HuH-7 (cell line): ENCODE data around the gene GNA12.
"Not testable (repeated sequence)": the region's sequence is repeated elsewhere in the genome, so short reads cannot be mapped to it uniquely, and the experiment has no call there.

ENCODE experiments used
- DNase-seq: peaks from one replicate; pipeline ENCODE4 v3.0.0; 2011; ENCODE audit warnings: low spot score

The GNA12 gene

DNA sequence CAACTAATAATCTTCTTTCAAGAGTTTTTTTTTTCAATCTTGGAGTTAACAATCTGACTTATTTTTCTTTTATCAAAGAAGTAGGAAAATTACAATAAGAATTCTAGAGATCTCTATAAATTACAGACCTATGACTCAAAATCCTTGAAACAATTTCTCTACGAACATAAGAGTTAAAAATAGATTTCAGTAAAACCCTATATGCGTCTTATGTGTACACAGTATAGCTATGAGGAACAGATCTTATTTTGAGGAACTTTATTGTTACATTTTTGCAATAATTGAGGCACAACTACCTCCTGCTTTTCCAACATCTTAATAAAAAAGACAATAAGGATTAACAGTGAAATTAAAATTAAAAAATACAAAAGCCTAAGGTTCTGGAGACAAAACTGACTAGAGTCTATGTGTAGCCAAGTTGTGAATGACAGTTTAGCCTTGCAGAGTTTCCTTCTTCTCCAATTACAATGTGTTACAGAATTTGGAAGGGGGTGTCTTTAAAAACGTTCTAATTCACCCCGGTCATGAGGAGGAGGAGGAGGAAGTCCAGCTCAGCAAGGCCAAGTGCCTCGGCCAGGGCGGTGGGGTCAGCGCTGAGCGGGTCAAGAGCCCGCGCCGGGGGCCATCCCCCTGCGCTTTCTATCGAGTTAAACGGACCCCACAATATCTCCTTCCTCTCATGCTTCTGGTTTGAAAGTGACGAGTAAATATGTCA lies 115.6 kb downstream of the GNA12 start:
- DNase-seq, result no peak

- DNase-seq, result not testable (repeated sequence)
These were observed 116.9 kb downstream of the GNA12 start for GRCh38 chr7:2727206-2727605.

DNA sequence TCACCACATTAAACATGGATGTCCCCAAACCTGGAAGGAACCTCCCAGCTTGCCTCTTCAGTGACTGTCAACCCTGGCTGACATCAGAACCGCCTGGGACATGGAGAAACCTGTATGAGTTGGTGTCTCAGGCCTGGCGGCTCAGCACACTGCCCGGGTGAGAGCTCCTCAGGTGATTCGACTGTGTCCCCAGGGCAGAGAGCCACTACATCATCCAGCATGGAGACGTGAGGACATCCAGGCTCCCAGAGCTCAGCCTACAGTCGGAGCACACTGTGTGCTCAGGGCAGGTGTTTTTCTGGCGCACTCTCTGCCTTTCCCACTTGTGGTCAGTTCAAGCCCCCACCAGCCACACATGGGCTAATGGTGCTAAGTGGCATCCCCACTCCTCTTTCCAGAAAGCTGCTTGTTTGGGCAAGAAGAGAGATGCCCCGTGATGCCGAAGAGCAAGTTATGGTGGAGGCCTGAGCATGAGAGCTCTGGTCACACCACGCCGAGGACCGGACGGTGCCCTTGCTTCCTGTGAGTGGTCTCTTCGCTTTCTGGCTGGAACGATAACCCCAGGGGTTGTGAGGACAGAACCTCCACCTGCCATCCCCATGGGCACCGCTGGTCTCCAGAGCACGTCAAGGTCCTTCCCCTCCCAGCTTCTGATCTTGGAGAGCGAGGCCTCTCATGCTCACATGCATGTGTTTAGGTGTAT lies 117.6 kb downstream of the GNA12 start:
- DNase-seq, result no peak

GRCh38 chr7:2725178-2726105 lies 118.7 kb downstream of the GNA12 start:
- DNase-seq, result no peak

GRCh38 chr7:2724453-2725177 lies 119.5 kb downstream of the GNA12 start:
- DNase-seq, result no peak

DNA sequence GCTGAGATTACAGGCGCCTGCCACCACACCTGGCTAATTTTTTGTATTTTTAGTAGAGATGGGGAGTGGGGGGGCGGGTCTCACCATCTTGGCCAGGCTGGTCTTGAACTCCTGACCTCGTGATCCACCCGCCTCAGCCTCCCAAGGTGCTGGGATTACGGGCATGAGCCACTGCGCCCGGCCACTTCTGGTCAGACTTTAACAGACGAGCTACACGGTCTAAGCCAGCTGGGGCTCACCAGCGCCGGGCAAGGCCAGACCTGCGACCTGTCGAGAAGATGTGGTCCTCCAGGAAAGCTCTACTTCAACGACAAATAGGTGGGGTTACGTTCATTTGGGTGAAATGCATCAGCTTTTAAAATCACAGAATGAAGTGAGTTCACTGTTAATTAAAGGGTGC lies 120.1 kb downstream of the GNA12 start:
- not testable (repeated sequence) for DNase-seq

- DNase-seq, result no peak
These were observed 120.8 kb downstream of the GNA12 start for GRCh38 chr7:2723138-2723850.

- no peak for DNase-seq
These were observed 121.5 kb downstream of the GNA12 start for GRCh38 chr7:2722591-2722990.

DNA sequence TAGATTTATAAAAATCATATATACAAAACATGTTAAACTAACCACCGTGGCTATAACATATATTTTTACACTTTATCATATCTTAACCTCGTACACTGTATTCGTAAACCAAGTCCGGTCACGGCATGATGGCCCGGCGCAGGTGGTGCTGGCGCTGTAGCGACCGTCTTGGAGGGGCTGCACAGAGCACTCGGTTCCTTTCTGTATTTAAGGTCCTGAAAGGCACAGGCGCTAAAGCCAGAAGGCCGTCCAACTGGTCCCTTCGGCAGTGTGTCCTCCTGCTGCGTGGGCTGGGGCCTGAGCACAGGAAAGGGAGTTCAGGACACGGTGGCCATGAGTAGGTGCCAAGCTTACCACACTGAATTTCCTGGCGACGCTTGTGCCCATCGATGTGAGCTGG lies 122.3 kb downstream of the GNA12 start:
- no peak for DNase-seq

DNA sequence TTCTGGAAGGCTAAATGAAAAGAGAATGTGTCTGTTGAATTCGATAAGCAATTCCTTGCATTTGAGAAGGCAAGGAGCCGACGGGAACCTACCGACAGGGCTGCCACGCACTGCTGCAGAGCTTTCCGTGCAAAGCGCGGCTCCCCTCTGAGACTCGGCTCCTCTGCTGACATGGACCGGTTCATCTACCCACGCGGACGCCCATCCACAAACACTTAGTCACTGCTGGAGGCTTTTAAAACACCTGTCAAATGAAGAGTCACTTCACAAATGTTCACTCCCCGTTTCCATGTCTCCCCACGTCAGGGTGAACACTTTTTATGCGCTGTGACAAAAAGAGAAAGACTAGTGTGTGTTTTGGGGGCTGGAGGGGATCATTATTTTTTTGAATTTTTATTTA lies 124.1 kb downstream of the GNA12 start:
- no peak for DNase-seq

DNA sequence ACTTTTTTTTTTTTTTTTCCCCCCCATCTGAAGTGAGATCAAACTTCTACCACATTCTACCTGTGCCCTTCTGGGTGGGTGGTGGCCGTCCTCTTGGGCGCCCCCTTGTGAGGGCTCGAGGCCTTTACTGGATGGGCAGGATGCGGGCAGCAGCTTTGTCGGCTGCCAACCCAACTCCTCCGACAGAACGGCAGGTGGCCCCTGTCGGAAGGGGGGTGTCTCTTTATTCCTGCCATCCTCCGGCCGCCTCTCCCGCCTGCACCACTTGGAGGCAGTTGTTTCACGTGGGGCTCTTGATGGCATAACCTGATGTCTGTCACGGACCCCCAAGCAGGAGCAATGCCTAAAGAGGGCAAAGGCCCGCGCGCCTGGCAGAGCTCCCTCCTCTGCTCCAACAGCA lies 125.1 kb downstream of the GNA12 start:
- DNase-seq, result peak; percentile 89

DNA sequence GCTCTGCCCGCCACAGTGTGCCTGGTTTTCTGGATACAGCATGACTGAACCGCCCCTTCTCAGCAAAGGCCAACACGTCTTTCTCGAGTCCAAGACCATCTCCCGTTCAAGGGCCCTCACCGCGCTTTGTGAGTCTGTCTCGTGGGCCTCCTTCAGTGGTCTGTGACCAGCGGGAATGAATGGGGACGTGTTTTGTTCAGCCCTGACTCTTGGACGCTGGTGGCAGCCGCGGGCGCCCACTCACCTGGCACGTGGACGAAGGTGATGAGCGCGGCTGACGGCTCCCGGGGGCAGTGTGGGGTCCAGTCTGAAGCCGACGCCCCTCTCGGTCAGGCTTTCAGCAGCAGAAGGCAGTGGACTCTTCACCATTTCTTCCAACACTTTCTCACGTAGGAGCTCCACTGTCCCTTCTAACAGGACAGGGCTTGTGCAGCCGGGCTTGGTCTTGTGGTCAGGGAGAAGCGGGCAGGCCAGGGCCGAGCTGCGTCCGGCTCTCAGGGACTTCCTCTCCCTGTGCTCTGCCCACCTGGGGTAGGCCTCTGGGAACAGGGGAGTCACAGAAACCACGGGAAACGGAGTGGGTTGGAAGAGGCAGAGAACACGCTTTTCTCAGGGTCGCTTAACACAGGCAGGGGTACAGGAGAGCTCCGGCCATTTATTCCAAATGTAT lies 125.7 kb downstream of the GNA12 start:
- DNase-seq, result no peak

- DNase-seq, result peak; percentile 78
These were observed 126.5 kb downstream of the GNA12 start for GRCh38 chr7:2717293-2718261.

- no peak for DNase-seq
These were observed 127.2 kb downstream of the GNA12 start for GRCh38 chr7:2716906-2717292.

GRCh38 chr7:2716488-2716887 lies 127.6 kb downstream of the GNA12 start:
- no peak for DNase-seq

DNA sequence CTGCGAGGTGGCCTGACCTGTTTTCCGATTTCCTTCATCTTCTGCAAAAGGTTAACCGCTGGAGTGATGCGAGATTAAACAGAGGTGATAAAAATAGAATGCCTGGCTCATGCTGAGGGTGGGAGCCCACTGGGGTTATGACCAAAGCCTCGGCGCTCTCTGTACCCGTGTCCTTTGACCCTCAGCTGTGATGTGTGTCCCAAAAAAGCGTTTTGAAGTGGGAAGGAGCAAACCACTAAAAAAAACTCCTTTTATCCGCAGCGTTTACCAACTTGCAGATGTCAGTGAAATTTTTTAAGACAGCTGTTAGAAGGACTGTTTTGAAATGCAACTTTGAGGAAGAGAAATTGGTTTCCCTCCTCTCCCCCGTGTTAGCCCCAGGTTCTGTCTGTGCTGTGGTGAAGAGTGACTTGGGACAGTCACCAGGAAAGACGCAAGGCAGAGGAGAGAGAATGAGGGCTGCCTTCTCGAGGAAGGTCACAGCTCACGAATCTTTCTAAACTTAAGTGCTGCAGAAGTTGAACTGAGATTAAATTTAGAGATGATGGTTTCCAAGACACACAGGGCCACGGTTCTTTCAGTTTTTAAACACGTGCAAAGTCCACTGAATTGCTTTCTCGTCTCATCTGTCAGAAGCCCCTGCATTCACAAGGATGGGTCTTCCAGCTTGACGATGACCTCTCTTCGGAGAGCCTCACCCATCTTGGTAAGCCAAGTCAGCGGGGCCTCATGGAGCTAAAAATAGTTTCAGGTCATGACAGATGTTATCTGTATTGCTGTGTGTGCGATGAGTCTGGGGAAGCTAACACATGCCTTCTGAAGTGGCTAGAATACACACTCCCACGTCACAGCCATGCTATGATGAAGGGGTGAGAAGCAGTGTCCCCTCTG lies 128.5 kb downstream of the GNA12 start:
- no peak for DNase-seq

DNA sequence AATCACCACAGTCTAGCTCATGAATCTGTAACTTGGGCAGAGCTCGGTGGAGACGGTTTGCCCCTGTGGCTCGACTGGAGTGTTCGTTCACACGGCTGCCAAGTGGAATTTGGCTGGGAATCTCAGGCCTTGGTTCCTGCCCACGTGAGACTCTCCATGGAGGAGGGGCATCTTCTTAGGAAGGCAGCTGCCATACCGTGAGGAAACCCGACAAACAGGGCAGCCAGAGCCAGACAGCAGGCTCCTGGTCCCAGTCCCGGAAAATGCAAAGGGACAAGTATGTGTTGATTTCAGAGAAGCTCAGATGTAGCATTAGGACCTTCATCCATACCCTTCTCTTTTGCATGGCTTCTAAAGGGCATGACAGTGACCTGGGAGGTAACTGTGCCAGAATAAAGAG lies 129.5 kb downstream of the GNA12 start:
- no peak for DNase-seq

DNA sequence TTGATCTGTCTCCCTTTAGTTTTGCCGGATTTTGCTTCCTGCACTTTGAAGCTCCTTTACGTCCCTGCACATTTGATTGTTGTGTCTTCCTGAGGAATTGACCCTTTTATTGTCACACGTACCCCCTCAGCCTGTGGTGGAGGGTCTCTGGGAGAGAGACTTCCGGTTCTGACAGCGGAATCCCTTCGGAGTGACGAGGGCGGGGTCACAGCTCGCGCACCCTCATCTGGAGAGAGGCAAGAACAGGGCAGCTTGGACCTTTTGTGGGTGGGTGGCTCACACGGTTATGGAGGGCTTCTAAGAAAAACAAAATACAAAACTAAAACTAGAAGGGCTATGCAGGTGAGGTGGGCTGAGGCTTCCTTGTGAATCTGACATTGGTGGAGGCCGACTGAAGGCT lies 130.1 kb downstream of the GNA12 start:
- DNase-seq, result no peak

- no peak for DNase-seq
These were observed 130.7 kb downstream of the GNA12 start for GRCh38 chr7:2713370-2713769.
